Subcutaneous abdominal adipose tissue (tissue), 5 donors: ENCODE data around the gene FAM50B.

Source experiments
- H3K27ac ChIP-seq: one replicate; pipeline ENCODE4 v1.7.0; 2013; ENCODE audit warnings: low read depth, mild to moderate bottlenecking, inconsistent platforms, low read length, moderate library complexity
- H3K27me3 ChIP-seq, 5 donors: one replicate each; pipeline ENCODE4 v1.7.0; 2013; ENCODE audit warnings: low read length in 5 of 5, inconsistent platforms in 1 of 5; ENCODE audit not compliant: control insufficient read depth in 5 of 5, insufficient read depth in 4 of 5
- H3K36me3 ChIP-seq, 5 donors: one replicate each; pipeline ENCODE4 v1.7.0; 2013; ENCODE audit warnings: low read length in 5 of 5; ENCODE audit not compliant: control insufficient read depth in 5 of 5, insufficient read depth in 5 of 5
- H3K4me1 ChIP-seq, 5 donors: one replicate each; pipeline ENCODE4 v1.7.0; 2013; ENCODE audit warnings: low read length in 5 of 5, mild to moderate bottlenecking in 3 of 5, moderate library complexity in 1 of 5; ENCODE audit not compliant: control insufficient read depth in 5 of 5, insufficient read depth in 5 of 5
- H3K4me3 ChIP-seq, 5 donors: one replicate each; pipeline ENCODE4 v1.7.0; 2013; ENCODE audit warnings: low read length in 5 of 5, low read depth in 1 of 5
- H3K9ac ChIP-seq, 5 donors: one replicate each; pipeline ENCODE4 v1.7.0; 2013; ENCODE audit warnings: low read length in 5 of 5, mild to moderate bottlenecking in 4 of 5, moderate library complexity in 3 of 5
- H3K9me3 ChIP-seq, 5 donors: one replicate each; pipeline ENCODE4 v1.7.0; 2013; ENCODE audit warnings: low read length in 5 of 5; ENCODE audit not compliant: control insufficient read depth in 5 of 5
- donor health status: healthy.
- donor health status: healthy.
- donor health status: healthy.
- donor health status: healthy.
- donor health status: healthy.

Gene FAM50B

GRCh38 chr6:3848925-3849605 lies at the start of gene FAM50B:
FAM50B (plus strand) TSS chr6:3849373; CDS start chr6:3849812, 439 bp downstream.
- no peaks in the 10 kb centered on the region for H3K36me3 ChIP-seq
- H3K9ac ChIP-seq, result peak within 1 kb of the TSS in 4 of 5 donors; percentile 43 to 83 (median 68)
- H3K27me3 ChIP-seq, result no peaks in the 10 kb centered on the region
- H3K4me3 ChIP-seq, result peak within 1 kb of the TSS; percentile 56 to 73 (median 69)
- H3K9me3 ChIP-seq, result no peaks in the 10 kb centered on the region
- H3K4me1 ChIP-seq, result peaks cover 2 to 39% (median 31%) of the 10 kb centered on the region in 5 donors
- peak within 1 kb of the TSS; percentile 94 for H3K27ac ChIP-seq

- H3K4me1 ChIP-seq, result peaks cover 5 to 44% (median 23%) of the 10 kb centered on the region in 5 donors
These were observed 49.5 kb upstream of the FAM50B start for GRCh38 chr6:3799719-3800118.

GRCh38 chr6:3800850-3801591 lies 48.2 kb upstream of the FAM50B start:
- peaks cover 5 to 41% (median 25%) of the 10 kb centered on the region in 5 donors for H3K4me1 ChIP-seq
- H3K4me3 ChIP-seq, result no peak overlapping the region
- no peak overlapping the region for H3K27ac ChIP-seq

More at GRCh38 chr6:3799719-3800118, 49.5 kb upstream of the FAM50B start:
- H3K36me3 ChIP-seq, result no peaks in the 10 kb centered on the region
- no peaks in the 10 kb centered on the region for H3K27me3 ChIP-seq
- H3K9me3 ChIP-seq, result no peaks in the 10 kb centered on the region
- H3K4me3 ChIP-seq, result no peak overlapping the region
- no peak overlapping the region for H3K27ac ChIP-seq
- no peak overlapping the region for H3K9ac ChIP-seq

GRCh38 chr6:3801960-3802359 lies 47.2 kb upstream of the FAM50B start:
- peaks cover 5 to 42% (median 31%) of the 10 kb centered on the region in 5 donors for H3K4me1 ChIP-seq
- no peaks in the 10 kb centered on the region for H3K9me3 ChIP-seq
- no peak overlapping the region for H3K9ac ChIP-seq
- no peaks in the 10 kb centered on the region for H3K27me3 ChIP-seq
- H3K36me3 ChIP-seq, result no peaks in the 10 kb centered on the region
- no peak overlapping the region for H3K27ac ChIP-seq
- H3K4me3 ChIP-seq, result no peak overlapping the region

More at GRCh38 chr6:3800850-3801591, 48.2 kb upstream of the FAM50B start:
- Histone ChIP-seq H3K27me3 (no peaks in the 10 kb centered on the region), H3K36me3 (no peaks in the 10 kb centered on the region), H3K9ac (no peak overlapping the region), H3K9me3 (no peaks in the 10 kb centered on the region)

GRCh38 chr6:3803627-3804468 lies 45.3 kb upstream of the FAM50B start:
- Histone ChIP-seq H3K9ac (peak overlapping the region in 3 of 5 donors; percentile 28 to 55 (median 41)), H3K36me3 (no peaks in the 10 kb centered on the region), H3K27me3 (no peaks in the 10 kb centered on the region), H3K27ac (peak overlapping the region; percentile 87), H3K9me3 (no peaks in the 10 kb centered on the region), H3K4me3 (no peak overlapping the region), H3K4me1 (peaks cover 14 to 34% (median 30%) of the 10 kb centered on the region in 5 donors)

- Histone ChIP-seq H3K27me3 (no peaks in the 10 kb centered on the region), H3K4me1 (peaks cover 15 to 34% (median 32%) of the 10 kb centered on the region in 5 donors), H3K27ac (no peak overlapping the region), H3K9me3 (no peaks in the 10 kb centered on the region), H3K9ac (no peak overlapping the region), H3K4me3 (no peak overlapping the region), H3K36me3 (no peaks in the 10 kb centered on the region)
These were observed 44.2 kb upstream of the FAM50B start for GRCh38 chr6:3804964-3805363.

GRCh38 chr6:3805448-3806123 lies 43.6 kb upstream of the FAM50B start:
- H3K4me1 ChIP-seq, result peaks cover 15 to 34% (median 32%) of the 10 kb centered on the region in 5 donors
- no peaks in the 10 kb centered on the region for H3K36me3 ChIP-seq
- no peak overlapping the region for H3K9ac ChIP-seq
- H3K4me3 ChIP-seq, result no peak overlapping the region
- H3K27me3 ChIP-seq, result no peaks in the 10 kb centered on the region
- H3K27ac ChIP-seq, result peak overlapping the region; percentile 11
- H3K9me3 ChIP-seq, result no peaks in the 10 kb centered on the region

GRCh38 chr6:3806169-3806922 lies 42.8 kb upstream of the FAM50B start:
- Histone ChIP-seq H3K9ac (no peak overlapping the region), H3K4me1 (peaks cover 15 to 34% (median 33%) of the 10 kb centered on the region in 5 donors), H3K27ac (peak overlapping the region; percentile 11), H3K36me3 (no peaks in the 10 kb centered on the region), H3K9me3 (no peaks in the 10 kb centered on the region), H3K4me3 (no peak overlapping the region), H3K27me3 (no peaks in the 10 kb centered on the region)

- H3K27ac ChIP-seq, result peak overlapping the region; percentile 92
- no peaks in the 10 kb centered on the region for H3K36me3 ChIP-seq
- H3K27me3 ChIP-seq, result no peaks in the 10 kb centered on the region
- H3K9ac ChIP-seq, result peak overlapping the region in 1 of 5 donors; percentile 59
- H3K9me3 ChIP-seq, result no peaks in the 10 kb centered on the region
- peaks cover 15 to 45% (median 36%) of the 10 kb centered on the region in 5 donors for H3K4me1 ChIP-seq
- H3K4me3 ChIP-seq, result peak overlapping the region in 2 of 5 donors; percentile 22 to 37
These were observed 41.0 kb upstream of the FAM50B start for GRCh38 chr6:3808199-3808598.
